Osteoblast (primary cell): ENCODE results near the gene SPATA13. TPM values are rescaled to one million over a fixed set of nuclear protein-coding genes. Genes with fewer than 3 reads are reported as not detected.

Experiments
- DNase-seq: peaks from one replicate; pipeline ENCODE4 v3.0.0; 2011; ENCODE audit warnings: low spot score, mixed read lengths; ENCODE audit not compliant: insufficient read length; ENCODE audit errors: missing footprints
- H2AFZ ChIP-seq: 2 replicates; pipeline ENCODE4 v1.6.0; 2011; ENCODE audit warnings: mild to moderate bottlenecking, low read length
- H3K27ac ChIP-seq: 2 replicates; pipeline ENCODE4 v1.5.1; 2011; ENCODE audit warnings: mild to moderate bottlenecking, low read depth, low read length, moderate library complexity
- H3K27me3 ChIP-seq: 2 replicates; pipeline ENCODE4 v1.6.0; 2012; ENCODE audit warnings: mild to moderate bottlenecking, control low read depth, inconsistent platforms, low read length, moderate library complexity; ENCODE audit not compliant: insufficient read depth
- H3K36me3 ChIP-seq: 2 replicates; pipeline ENCODE4 v1.5.1; 2011; ENCODE audit warnings: mild to moderate bottlenecking, low read length, control low read depth, moderate library complexity; ENCODE audit not compliant: insufficient read depth
- H3K4me1 ChIP-seq: 2 replicates; pipeline ENCODE4 v1.5.1; 2011; ENCODE audit warnings: mild to moderate bottlenecking, low read length, control low read depth, moderate library complexity; ENCODE audit not compliant: insufficient read depth
- H3K4me2 ChIP-seq: 2 replicates; pipeline ENCODE4 v1.6.0; 2011; ENCODE audit warnings: mild to moderate bottlenecking, low read length; ENCODE audit not compliant: insufficient read depth
- H3K4me3 ChIP-seq: fragments of 200-600 bp; sonication (generic); 3 replicates; pipeline ENCODE4 v1.5.1; 2012; ENCODE audit warnings: mild to moderate bottlenecking, low read length, inconsistent platforms; ENCODE audit not compliant: insufficient read depth
- H3K79me2 ChIP-seq: 2 replicates; pipeline ENCODE4 v1.6.0; 2012; ENCODE audit warnings: mild to moderate bottlenecking, low read length, control low read depth, inconsistent platforms; ENCODE audit not compliant: insufficient read depth
- H3K9me3 ChIP-seq: 2 replicates; pipeline ENCODE4 v1.5.1; 2011; ENCODE audit warnings: low read depth, low read length, control low read depth
- H4K20me1 ChIP-seq: 2 replicates; pipeline ENCODE4 v1.6.0; 2012; ENCODE audit warnings: mild to moderate bottlenecking, low read length, control low read depth; ENCODE audit not compliant: insufficient read depth
- CTCF ChIP-seq: IDR thresholded peaks from 2 replicates; pipeline ENCODE4 v1.5.1; 2011; ENCODE audit warnings: mild to moderate bottlenecking, low read depth, low read length, moderate library complexity; ENCODE audit errors: extremely low read depth
- total RNA-seq: library from RNA; depleted of rRNA; stranded (reverse); fragments of >200 nt; gene quantifications from 2 replicates; pipeline ENCODE4 v1.2.3, GENCODE V29; 2012

The SPATA13 gene
- total RNA-seq, 1 donor: 40.2 TPM

GRCh38 chr13:24251525-24251924 lies 91.0 kb downstream of the SPATA13 start:
- no peak for DNase-seq
- no peak overlapping the region for H2AFZ ChIP-seq
- H3K4me3 ChIP-seq: no peak overlapping the region
- no peaks in the 10 kb centered on the region for H3K36me3 ChIP-seq
- no peak overlapping the region for H3K4me2 ChIP-seq
- H3K9me3 ChIP-seq: no peaks in the 10 kb centered on the region
- no peaks in the 10 kb centered on the region for H3K79me2 ChIP-seq
- H3K27me3 ChIP-seq: no peaks in the 10 kb centered on the region
- no peak overlapping the region for H3K27ac ChIP-seq
- no peak for TF ChIP-seq CTCF
- H4K20me1 ChIP-seq: no peaks in the 10 kb centered on the region
- peaks cover 7% of the 10 kb centered on the region for H3K4me1 ChIP-seq

- Histone ChIP-seq H3K27ac (no peak overlapping the region), H3K4me2 (no peak overlapping the region), H4K20me1 (no peaks in the 10 kb centered on the region), H3K4me3 (no peak overlapping the region), H3K36me3 (no peaks in the 10 kb centered on the region), H3K4me1 (peaks cover 7% of the 10 kb centered on the region), H3K27me3 (no peaks in the 10 kb centered on the region), H3K79me2 (no peaks in the 10 kb centered on the region), H3K9me3 (no peaks in the 10 kb centered on the region), H2AFZ (no peak overlapping the region)
- DNase-seq: no peak
- no peak for TF ChIP-seq CTCF
These were observed 91.6 kb downstream of the SPATA13 start for GRCh38 chr13:24252136-24252535.

- no peaks in the 10 kb centered on the region for H3K36me3 ChIP-seq
- peak overlapping the region; percentile 45 for H3K4me2 ChIP-seq
- H4K20me1 ChIP-seq: no peaks in the 10 kb centered on the region
- H3K79me2 ChIP-seq: no peaks in the 10 kb centered on the region
- H3K27ac ChIP-seq: peak overlapping the region; percentile 38
- no peaks in the 10 kb centered on the region for H3K9me3 ChIP-seq
- peaks cover 7% of the 10 kb centered on the region for H3K4me1 ChIP-seq
- TF ChIP-seq CTCF: no peak
- H3K27me3 ChIP-seq: no peaks in the 10 kb centered on the region
- no peak overlapping the region for H3K4me3 ChIP-seq
- peak overlapping the region; percentile 77 for H2AFZ ChIP-seq
- peak; percentile 85 for DNase-seq
These were observed 93.1 kb downstream of the SPATA13 start for GRCh38 chr13:24253520-24254145.

GRCh38 chr13:24254146-24254841 lies 93.8 kb downstream of the SPATA13 start:
- peak; percentile 88 for DNase-seq
- no peak for TF ChIP-seq CTCF
- Histone ChIP-seq H3K27me3 (no peaks in the 10 kb centered on the region), H3K27ac (peak overlapping the region; percentile 38), H2AFZ (peak overlapping the region; percentile 77), H3K4me2 (peak overlapping the region; percentile 45), H4K20me1 (no peaks in the 10 kb centered on the region), H3K36me3 (no peaks in the 10 kb centered on the region), H3K9me3 (no peaks in the 10 kb centered on the region), H3K4me3 (no peak overlapping the region), H3K79me2 (no peaks in the 10 kb centered on the region), H3K4me1 (peaks cover 7% of the 10 kb centered on the region)
